AG20443 (cell line): Measurements from ENCODE around the gene ENPP1.

ENCODE experiments used
- DNase-seq: peaks from one replicate; pipeline ENCODE4 v3.0.0; 2012; ENCODE audit warnings: low spot score, mixed read lengths

Gene ENPP1

DNA sequence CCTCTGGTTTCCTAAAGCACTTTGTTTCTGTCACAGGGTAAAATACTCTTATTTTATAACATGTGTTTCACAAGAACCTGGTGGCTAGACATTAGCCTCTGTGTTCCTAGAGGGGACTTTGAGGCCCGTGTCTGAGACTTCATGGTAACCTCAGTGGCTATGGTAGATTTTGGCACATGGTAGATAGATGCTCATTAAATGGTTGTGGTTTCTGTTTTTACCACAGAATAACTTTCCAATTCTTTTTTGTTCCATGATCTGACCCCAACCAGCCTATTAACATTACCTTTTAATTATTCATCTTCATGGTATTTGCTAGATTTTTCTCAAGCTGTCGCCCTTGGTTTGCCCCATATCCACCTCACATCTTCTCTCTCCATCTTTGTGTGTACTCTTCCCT lies 109.0 kb downstream of the ENPP1 start:
- no peak for DNase-seq

DNA sequence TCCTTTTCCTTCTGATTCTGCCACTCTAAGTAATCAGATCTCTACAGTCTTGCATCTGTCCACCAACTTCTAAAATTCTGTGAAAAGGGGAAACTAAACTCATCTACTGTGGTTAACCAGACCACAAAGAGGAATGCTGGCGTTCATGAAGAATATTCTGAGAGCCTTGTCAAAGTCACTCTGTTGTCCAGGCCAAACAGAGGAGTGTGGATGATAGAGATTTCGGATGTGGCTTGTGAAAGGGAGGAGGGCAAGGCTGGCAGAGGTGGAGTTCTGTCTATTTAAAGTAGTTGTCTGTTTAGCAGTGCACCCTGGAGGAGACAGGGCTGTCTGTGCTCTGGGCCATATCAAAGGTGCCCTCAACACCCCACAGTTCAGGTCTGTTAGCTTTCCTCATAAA lies 109.5 kb downstream of the ENPP1 start:
- DNase-seq: peak; percentile 48

DNA sequence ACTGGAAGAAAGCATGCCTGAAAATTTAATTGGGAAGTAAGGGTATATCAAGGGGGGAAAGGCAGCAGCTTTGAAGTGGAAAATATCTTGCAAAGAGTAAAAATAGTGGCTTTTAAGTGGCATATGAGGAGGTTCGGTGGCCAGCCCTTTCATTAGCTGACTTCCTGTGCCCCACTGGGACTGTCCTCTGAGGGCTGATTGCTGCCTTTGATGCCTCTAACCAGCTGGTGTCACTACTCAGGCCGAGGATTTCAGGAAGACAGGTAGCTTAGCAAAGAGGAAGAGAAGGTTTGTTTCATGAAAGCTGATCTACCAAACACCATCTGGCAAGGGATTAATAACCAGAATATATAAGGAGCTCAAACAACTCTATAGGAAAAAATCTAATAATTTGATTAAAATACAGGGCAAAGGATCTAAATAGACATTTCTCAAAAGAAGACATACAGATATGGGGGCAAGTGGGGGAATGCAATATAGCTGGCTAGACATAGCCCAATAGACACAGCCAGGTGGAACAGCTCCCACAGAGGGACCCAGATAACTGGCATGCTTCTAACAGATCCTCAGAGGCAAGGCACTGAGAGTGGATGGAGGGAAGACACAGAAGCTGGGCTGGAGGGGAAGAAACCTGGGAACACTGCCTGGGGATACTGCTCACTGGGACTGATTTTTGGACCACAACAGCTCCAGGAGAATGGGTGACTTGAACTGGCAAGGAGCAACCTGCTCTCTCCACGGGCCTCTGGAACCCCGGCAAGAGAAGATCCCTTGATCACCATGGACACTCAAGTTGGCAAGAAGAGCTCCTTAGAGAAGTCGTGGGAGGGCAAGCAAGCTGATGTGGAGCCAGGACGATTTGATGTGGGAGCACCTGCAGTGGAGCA lies 110.2 kb downstream of the ENPP1 start:
- DNase-seq: no peak

DNA sequence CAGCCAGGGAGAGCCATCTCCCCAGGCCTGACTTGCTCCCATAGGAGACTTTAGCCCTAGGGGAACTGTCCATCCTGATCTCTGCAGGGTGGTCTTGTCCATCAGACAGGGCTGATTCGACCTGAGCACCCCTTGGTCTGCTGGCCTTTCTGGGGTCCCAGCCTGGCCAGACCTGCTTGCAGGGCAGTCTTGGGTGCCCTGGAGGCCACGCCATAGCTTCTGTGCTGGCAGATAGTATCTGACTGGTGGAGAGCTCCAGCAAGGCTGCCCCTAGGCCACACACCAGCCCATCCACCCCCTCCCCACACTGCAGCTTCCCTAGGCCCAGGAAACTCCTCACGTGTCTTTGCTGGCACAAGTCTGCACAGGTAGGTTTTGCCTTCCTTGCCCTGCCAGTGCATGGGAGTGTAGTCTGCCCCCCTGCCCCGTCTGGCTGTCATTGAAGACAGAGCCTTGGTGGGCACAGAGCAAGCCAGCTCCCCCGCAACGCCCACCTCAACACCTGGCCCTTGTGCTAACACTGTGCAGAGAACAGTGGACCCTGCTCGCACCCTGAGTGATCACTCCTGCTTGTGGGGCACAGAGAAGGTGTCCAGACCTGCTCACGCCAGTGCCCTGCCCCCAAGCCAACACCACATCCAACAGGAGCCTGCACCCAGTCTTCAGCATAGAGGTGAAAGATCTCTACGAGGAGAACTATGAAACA lies 111.0 kb downstream of the ENPP1 start:
- no peak for DNase-seq

DNA sequence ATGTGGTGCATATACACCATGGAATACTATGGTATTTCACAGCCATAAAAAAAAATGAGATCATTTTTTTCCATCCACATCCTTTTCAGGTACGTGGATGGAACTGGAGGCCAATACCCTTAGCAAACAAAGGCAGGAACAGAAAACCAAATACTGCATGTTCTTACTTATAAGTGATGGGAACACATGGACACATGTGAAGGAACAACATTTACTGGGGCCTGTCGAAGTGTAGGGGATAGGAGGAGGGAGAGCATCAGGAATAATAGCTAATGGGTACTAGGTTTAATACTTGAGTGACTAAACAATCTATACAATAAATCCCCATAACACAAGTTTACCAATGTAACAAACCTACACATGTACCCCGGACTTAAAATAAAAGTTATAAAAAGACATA lies 112.8 kb downstream of the ENPP1 start:
- DNase-seq: no peak

DNA sequence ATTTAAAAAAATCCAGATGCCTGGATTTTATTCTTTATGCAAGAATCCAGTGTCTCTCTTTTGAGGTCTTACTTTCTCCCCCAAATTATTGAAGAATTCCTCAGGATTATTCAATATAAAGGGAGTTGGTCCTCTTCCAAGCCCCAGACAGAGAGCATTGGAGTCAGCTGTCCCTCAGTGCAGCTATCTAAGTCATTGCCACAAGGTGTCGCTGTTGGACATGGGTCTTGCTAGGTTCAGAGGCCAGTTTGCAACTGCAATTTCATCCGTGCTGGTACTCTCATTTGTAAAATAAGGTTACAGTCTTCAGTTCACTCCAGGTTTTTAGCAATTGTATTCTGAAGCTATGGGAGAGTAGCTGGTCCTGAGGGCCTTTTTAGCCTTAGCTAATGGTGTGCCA lies 115.5 kb downstream of the ENPP1 start:
- peak; percentile 26 for DNase-seq

DNA sequence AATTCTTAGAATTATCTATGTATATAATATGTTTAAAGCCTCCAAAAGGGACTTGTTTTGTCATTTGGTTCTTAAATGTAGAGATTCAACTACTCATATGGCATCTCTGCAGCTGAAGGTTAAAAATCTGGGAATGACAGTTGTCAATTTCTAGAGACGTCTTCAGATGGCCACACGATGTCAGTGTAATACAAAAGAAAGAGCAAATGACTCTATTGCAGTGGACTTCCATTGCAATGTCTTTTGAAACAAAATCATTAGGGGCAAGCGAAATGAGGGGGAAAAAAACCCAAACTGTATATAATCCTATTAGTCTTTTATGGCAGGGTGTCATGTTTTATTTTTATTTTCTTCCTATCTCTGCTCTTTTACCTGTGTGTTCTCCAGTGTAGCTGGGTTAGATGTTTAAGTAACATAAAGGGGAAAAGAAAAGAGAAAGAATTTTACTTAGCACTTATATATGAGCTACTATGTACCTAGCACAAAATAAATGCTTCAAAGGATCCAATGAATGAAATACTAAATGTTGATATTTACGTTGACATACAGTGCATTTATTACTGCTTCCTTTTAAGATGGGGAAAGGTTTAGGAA lies 117.2 kb downstream of the ENPP1 start:
- peak; percentile 65 for DNase-seq

DNA sequence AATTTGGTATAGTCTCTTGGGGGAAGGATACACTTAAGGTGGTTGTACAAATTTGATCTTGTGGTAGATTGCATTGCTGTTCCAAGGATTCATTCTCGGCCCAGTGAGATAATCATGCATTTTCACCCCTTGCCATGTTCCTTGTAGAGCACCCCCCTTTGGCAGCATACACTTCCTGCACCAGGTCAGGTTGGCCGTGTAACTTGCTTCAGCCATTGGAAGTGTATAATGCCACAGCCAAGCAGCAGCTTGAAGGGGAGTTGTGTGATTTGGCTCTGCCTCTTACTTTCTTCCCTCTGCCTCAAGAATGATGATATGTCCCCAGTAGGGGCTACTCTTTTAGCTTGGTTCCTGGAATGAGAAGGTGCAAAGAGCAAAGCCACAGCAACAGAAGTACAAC lies 121.4 kb downstream of the ENPP1 start:
- no peak for DNase-seq

DNA sequence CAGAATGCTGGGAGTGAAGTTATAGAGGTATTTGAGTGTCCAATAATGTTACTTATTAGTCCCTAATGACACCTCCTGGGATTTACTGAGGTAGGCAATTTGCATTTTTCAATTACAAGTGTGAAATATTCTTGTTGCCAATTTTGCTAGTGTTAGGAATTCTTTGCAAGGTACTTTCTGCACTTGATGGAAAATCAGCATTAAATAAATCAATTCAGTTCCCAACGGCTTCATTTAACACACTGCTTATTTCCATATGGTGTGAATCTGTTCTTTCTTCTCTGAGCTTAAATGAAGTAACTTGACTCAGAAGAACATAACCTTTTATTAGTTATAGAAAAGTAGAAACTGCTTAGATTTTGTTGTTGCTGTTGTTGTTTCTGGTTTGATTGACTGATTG lies 122.2 kb downstream of the ENPP1 start:
- DNase-seq: no peak

DNA sequence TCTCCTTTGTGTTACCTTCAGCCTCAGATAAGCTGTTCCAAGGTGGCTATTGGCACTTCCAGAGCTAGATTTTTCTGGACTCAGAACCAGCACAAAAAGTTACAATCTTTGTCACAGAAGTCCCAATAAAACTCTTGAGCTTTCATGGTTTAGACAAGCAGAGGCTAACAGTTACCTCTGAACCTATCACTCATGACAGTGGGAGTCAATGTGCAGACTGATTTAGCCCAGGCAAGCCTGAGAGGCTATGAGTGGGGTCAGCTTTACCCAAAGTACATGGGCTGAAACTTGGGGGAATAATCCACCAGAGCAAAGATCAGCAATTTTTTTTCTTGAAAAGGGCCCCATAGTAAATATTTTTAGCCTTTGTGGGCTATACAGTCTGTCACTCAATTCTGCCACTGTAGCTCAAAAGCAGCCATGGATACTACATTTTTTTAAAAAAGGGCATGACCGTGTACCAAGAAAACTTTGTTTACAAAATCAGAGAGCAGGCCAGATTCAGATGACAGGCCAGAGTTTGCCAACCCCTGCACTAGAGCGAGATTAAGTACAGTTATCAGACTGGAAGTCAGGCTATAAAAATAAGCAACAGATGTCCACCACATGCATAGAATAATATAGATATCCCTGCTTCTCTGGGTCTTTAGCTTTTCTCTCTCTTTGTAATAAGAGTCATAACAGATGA lies 123.4 kb downstream of the ENPP1 start:
- DNase-seq: no peak

DNA sequence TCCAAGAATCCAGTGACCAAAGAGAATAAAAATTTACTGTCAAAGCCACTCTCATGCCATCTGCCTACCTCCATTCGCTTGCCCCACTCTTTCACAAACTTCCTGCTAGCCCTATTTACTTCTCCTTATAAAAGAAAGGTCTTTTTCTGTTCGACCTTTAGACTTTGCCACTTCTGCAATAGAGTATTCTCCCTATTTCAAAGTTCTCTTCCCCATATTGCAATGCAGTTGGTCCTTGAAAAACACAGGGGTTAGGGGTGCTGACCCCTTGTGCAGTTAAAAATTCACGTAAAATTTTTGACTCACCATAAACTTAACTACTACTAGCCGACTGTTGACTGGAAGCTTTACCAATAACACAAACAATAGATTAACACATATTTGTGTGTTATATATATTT lies 128.3 kb downstream of the ENPP1 start:
- no peak for DNase-seq

DNA sequence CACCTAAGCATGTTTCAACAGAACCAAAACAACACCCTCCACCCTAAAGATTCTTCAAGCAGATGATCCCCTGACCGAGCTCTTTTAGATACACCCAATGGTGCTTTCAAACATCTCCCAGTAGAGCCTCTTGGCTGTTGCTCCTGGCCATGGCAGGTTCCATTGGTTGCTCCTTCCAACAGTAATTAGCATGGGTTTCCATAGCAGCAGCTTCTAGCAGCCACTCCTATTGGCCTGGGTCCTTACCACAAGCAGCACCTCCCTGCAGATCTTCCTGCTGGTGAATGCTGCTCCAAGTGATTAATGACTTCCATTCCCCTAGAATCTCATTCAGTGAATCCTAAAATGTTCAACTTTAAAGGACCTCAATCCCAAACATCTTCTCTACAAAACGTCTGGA lies 129.4 kb downstream of the ENPP1 start:
- peak; percentile 65 for DNase-seq

DNA sequence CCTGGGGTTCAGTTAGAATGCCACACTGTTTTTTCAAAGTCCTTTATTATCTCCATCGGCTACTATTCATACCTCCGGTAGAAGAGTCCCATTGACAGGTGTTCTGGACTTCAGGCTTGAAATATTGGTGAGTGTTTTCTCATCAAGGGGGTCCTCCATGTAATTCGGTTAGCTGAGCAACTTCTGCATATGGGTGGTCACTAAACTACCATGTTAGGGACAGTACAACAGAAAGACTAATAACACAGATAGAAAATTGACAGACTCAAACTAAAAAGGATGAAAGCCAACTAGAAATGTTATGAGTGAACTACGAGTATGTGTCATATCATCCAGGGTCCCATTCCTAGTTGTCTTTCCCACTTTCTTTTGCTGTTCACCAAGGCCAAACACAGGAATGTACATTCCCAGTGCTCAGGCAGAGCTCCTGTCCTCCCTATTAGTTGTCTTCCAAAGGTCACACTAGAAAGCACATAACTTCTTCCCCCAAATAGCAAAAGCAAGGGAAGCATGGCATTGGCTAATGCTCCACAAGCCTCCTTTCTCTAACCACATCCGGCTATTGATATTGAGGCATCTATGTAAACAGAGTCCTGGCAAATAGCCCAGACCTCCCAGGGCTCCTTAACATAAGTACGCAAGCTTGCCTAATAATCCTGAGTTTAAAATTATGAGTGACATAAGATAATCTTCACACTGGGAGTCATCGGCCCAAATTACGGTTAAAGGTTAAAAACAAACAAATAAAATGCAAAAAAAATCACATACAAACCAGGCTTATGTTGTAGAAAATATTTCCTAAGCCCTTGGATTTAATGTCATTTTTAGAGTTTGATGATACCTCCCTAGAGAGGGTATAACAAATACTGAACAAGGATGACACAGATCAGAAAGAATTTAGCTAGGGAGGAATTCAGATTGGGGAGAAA lies 130.1 kb downstream of the ENPP1 start:
- peak; percentile 51 for DNase-seq
